LoVo (cell line): ENCODE measurements around the gene TLK2.
"Not testable (repeated sequence)": the region's sequence is repeated elsewhere in the genome, so short reads cannot be mapped to it uniquely, and the experiment has no call there.

Experiments used
- DNase-seq: peaks from one replicate; pipeline ENCODE4 v3.0.0-alpha.2; 2016; ENCODE audit warnings: low spot score

TLK2 gene

GRCh38 chr17:62601471-62601870 lies 122.8 kb downstream of the TLK2 start:
- DNase-seq, result no peak

GRCh38 chr17:62603783-62604182 lies 125.2 kb downstream of the TLK2 start:
- DNase-seq, result not testable (repeated sequence)

- DNase-seq, result no peak
These were observed 127.0 kb downstream of the TLK2 start for GRCh38 chr17:62605588-62605987.

GRCh38 chr17:62611292-62611691 lies 132.7 kb downstream of the TLK2 start:
- no peak for DNase-seq

- no peak for DNase-seq
These were observed 133.1 kb downstream of the TLK2 start for GRCh38 chr17:62611728-62612127.

- DNase-seq, result not testable (repeated sequence)
These were observed 133.7 kb downstream of the TLK2 start for GRCh38 chr17:62612289-62612688.

GRCh38 chr17:62613095-62613494 lies 134.5 kb downstream of the TLK2 start:
- DNase-seq, result not testable (repeated sequence)

- DNase-seq, result no peak
These were observed 135.5 kb downstream of the TLK2 start for GRCh38 chr17:62614142-62614541.

- DNase-seq, result no peak
These were observed 136.9 kb downstream of the TLK2 start for GRCh38 chr17:62615503-62615902.

GRCh38 chr17:62616993-62617893 lies 138.6 kb downstream of the TLK2 start:
- DNase-seq, result no peak

GRCh38 chr17:62617894-62618472 lies 139.4 kb downstream of the TLK2 start:
- DNase-seq, result no peak

- DNase-seq, result no peak
These were observed 140.2 kb downstream of the TLK2 start for GRCh38 chr17:62618647-62619416.

- DNase-seq, result no peak
These were observed 141.0 kb downstream of the TLK2 start for GRCh38 chr17:62619417-62620155.

- DNase-seq, result no peak
These were observed 142.6 kb downstream of the TLK2 start for GRCh38 chr17:62621223-62621622.

GRCh38 chr17:62625184-62625869 lies 146.7 kb downstream of the TLK2 start:
- no peak for DNase-seq

- DNase-seq, result no peak
These were observed 147.2 kb downstream of the TLK2 start for GRCh38 chr17:62625870-62626200.

- no peak for DNase-seq
These were observed 148.1 kb downstream of the TLK2 start for GRCh38 chr17:62626719-62627218.

GRCh38 chr17:62627219-62627903 lies 148.7 kb downstream of the TLK2 start, which contains the start of gene MRC2:
TSS of gene MRC2 (plus strand) at chr17:62627670. CDS start at chr17:62627803, 133 bp downstream.
- no peak for DNase-seq

GRCh38 chr17:62627904-62628633 lies 149.4 kb downstream of the TLK2 start:
- DNase-seq, result no peak
